Osteocyte (in vitro differentiated cells): Measurements from ENCODE around the gene PSD. TPM values are rescaled to one million over a fixed set of nuclear protein-coding genes. Genes with fewer than 3 reads are reported as not detected.

Source experiments
- DNase-seq: peaks from one replicate; pipeline ENCODE4 v3.0.0; 2021; ENCODE audit warnings: mixed read lengths; ENCODE audit not compliant: unreplicated experiment; ENCODE audit errors: extremely low spot score
- H3K27ac Mint-ChIP-seq: one replicate; pipeline ENCODE4 v1.8.0; 2021; ENCODE audit warnings: mild to moderate bottlenecking, mixed read lengths; ENCODE audit not compliant: unreplicated experiment
- H3K27me3 Mint-ChIP-seq: one replicate; pipeline ENCODE4 v1.8.0; 2021; ENCODE audit warnings: mixed read lengths; ENCODE audit not compliant: unreplicated experiment
- H3K36me3 Mint-ChIP-seq: one replicate; pipeline ENCODE4 v1.8.0; 2021; ENCODE audit warnings: mixed read lengths; ENCODE audit not compliant: unreplicated experiment
- H3K4me1 Mint-ChIP-seq: one replicate; pipeline ENCODE4 v1.8.0; 2021; ENCODE audit warnings: mixed read lengths; ENCODE audit not compliant: unreplicated experiment
- H3K4me3 Mint-ChIP-seq: one replicate; pipeline ENCODE4 v1.8.0; 2021; ENCODE audit warnings: mild to moderate bottlenecking, moderate library complexity, mixed read lengths; ENCODE audit not compliant: unreplicated experiment
- H3K9me3 Mint-ChIP-seq: one replicate; pipeline ENCODE4 v1.8.0; 2021; ENCODE audit warnings: mixed read lengths; ENCODE audit not compliant: unreplicated experiment
- CTCF ChIP-seq: fragments of 200-600 bp; sonication (generic); IDR thresholded peaks from 2 replicates; pipeline ENCODE4 v1.5.0; 2021; ENCODE audit warnings: antibody characterized with exemption, mild to moderate bottlenecking, moderate library complexity
- total RNA-seq: library from RNA; stranded (reverse); gene quantifications from 2 replicates; pipeline ENCODE4 v1.2.1, GENCODE V29; 2021

PSD gene
- total RNA-seq, 1 donor from 2014 or later, result 1.8 TPM

GRCh38 chr10:102402512-102402896, 16.1 kb downstream of the PSD start:
- no peak for DNase-seq
- TF ChIP-seq CTCF, result no peak
- Mint-ChIP-seq H3K9me3 (no peaks in the 10 kb centered on the region), H3K27me3 (peaks cover 3% of the 10 kb centered on the region), H3K27ac (no peak overlapping the region), H3K4me1 (peaks cover 14% of the 10 kb centered on the region), H3K4me3 (no peak overlapping the region), H3K36me3 (peaks cover 4% of the 10 kb centered on the region)

- TF ChIP-seq CTCF, result no peak
- no peaks in the 10 kb centered on the region for H3K9me3 Mint-ChIP-seq
- H3K4me3 Mint-ChIP-seq, result no peak overlapping the region
- DNase-seq, result no peak
- H3K27ac Mint-ChIP-seq, result no peak overlapping the region
- H3K4me1 Mint-ChIP-seq, result peaks cover 16% of the 10 kb centered on the region
- H3K36me3 Mint-ChIP-seq, result peaks cover 4% of the 10 kb centered on the region
- H3K27me3 Mint-ChIP-seq, result peaks cover 3% of the 10 kb centered on the region
These were observed 16.7 kb downstream of the PSD start for GRCh38 chr10:102401735-102402511.

GRCh38 chr10:102401342-102401654, 17.3 kb downstream of the PSD start:
- no peak for DNase-seq
- H3K36me3 Mint-ChIP-seq, result peaks cover 4% of the 10 kb centered on the region
- H3K9me3 Mint-ChIP-seq, result no peaks in the 10 kb centered on the region
- no peaks in the 10 kb centered on the region for H3K27me3 Mint-ChIP-seq
- H3K4me3 Mint-ChIP-seq, result no peak overlapping the region
- TF ChIP-seq CTCF, result no peak
- no peak overlapping the region for H3K27ac Mint-ChIP-seq
- H3K4me1 Mint-ChIP-seq, result peaks cover 23% of the 10 kb centered on the region

- Mint-ChIP-seq H3K4me1 (peaks cover 27% of the 10 kb centered on the region), H3K9me3 (no peaks in the 10 kb centered on the region), H3K27ac (no peak overlapping the region), H3K27me3 (no peaks in the 10 kb centered on the region), H3K36me3 (peaks cover 4% of the 10 kb centered on the region), H3K4me3 (no peak overlapping the region)
- no peak for DNase-seq
- no peak for TF ChIP-seq CTCF
These were observed 17.8 kb downstream of the PSD start for GRCh38 chr10:102400598-102401341.

GRCh38 chr10:102400076-102400475, 18.5 kb downstream of the PSD start:
- H3K27ac Mint-ChIP-seq, result peak overlapping the region; percentile 75
- peaks cover 4% of the 10 kb centered on the region for H3K36me3 Mint-ChIP-seq
- peak overlapping the region; percentile 67 for H3K4me3 Mint-ChIP-seq
- TF ChIP-seq CTCF, result no peak
- no peaks in the 10 kb centered on the region for H3K9me3 Mint-ChIP-seq
- H3K4me1 Mint-ChIP-seq, result peaks cover 27% of the 10 kb centered on the region
- no peak for DNase-seq
- no peaks in the 10 kb centered on the region for H3K27me3 Mint-ChIP-seq
